Measurements from ENCODE around the gene TANGO2.

Gene TANGO2, protein sequence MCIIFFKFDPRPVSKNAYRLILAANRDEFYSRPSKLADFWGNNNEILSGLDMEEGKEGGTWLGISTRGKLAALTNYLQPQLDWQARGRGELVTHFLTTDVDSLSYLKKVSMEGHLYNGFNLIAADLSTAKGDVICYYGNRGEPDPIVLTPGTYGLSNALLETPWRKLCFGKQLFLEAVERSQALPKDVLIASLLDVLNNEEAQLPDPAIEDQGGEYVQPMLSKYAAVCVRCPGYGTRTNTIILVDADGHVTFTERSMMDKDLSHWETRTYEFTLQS

DNA sequence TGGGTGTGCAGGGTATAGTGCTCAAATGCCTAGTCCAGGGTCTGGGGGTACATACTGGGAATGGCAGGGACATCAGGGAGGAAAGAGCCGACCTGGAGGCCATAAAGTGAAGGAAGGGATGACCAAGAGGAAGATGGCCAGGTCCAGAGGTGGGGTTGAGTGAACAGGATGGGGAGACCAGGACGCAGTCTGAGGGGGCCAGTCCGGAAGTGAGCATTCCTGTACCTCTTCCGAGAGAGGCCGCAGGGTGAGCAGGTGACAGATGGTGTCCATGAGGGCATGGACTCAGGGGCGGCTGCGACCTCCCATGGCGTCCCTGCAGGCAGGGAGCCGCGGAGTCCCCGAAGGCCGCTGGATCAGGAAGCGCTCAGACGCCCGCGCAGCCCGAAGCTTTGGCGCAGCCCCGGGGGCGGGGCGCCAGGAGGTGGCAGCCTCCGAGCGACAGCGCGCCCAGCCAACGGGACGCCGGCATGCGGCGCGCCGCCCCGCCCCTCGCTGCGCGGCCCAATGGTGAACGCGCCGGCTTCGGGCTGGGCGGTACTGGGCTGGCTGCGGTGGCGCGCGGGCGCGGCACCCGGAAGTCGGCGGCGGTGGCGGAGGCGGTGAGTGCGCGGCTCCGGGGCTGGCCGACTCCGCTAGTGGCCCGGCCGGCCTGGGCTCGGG is at the start of gene TANGO2:
Gene TANGO2, plus strand, starts transcription at position 578 of the 663 bp plus-strand sequence. CDS start 15,689 bp downstream, outside the sequence.
- TF ChIP-seq CTCF (IDR thresholded peaks at IDR 0.05; ENCODE audit: borderline replicate concordance, control extremely low read depth, extremely low read depth, insufficient read depth, missing control alignments) = no peak
- in situ Hi-C loops (cut with MboI; ENCODE audit: low sequenced_read_pairs, unreplicated experiment) = no loop called here
- DNase-seq (ENCODE audit: low spot score) = peak; percentile 99

DNA sequence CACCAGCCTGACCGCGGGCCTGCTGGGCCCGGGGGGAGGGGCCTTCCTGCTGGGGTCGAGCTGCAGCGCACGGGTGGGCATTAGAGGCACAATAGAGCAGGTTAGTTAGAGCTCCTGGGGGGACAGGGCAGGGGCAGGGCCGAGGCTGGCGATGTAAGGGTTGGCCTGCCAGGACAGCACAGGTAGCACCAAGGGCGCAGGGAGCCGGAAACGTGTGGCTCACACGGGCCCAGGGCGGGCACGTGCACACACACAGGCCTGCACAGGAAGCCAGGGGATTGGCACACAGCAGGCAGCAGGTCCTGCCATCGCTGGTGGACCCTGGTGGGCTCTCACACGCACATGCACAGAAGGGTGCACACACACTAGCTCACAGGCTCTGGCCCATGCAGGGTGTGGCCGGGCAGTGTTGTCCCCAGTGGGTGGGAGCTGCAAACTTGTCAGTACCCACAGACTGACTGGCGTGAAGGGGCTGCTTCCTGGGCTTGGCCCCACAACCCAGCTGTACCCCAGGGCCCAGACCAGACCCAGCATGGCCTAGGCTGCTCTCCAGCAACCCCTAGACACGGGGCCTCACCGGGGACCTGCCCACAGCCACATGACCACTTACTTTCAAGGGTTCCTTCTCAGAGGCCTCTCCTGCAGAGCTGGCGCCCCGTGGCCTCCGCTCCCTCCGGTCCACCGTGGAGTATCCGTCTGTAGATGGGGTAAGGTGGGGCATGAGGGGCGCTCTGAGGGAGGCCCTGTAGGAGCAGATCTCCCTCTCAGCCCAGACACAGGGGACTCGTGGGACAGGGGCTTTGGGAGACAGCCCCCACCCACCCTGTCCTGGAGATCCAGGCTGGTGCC is 49.4 kb upstream of the TANGO2 start:
- DNase-seq (ENCODE audit: low spot score) = no peak
- in situ Hi-C loops (cut with MboI; ENCODE audit: low sequenced_read_pairs, unreplicated experiment) = loop anchor here (10.0 kb wide), 1 partner anchor 153 kb away; no protein-coding TSS in a partner anchor
- no peak for TF ChIP-seq CTCF (IDR thresholded peaks at IDR 0.05; ENCODE audit: borderline replicate concordance, control extremely low read depth, extremely low read depth, insufficient read depth, missing control alignments)

- TF ChIP-seq CTCF (IDR thresholded peaks at IDR 0.05; ENCODE audit: borderline replicate concordance, control extremely low read depth, extremely low read depth, insufficient read depth, missing control alignments) = no peak
- DNase-seq (ENCODE audit: low spot score) = no peak
- in situ Hi-C loops (cut with MboI; ENCODE audit: low sequenced_read_pairs, unreplicated experiment) = loop anchor here (10.0 kb wide), 1 partner anchor 153 kb away; no protein-coding TSS in a partner anchor
Observed at GRCh38 chr22:19972251-19972650, 48.7 kb upstream of the TANGO2 start.

DNA sequence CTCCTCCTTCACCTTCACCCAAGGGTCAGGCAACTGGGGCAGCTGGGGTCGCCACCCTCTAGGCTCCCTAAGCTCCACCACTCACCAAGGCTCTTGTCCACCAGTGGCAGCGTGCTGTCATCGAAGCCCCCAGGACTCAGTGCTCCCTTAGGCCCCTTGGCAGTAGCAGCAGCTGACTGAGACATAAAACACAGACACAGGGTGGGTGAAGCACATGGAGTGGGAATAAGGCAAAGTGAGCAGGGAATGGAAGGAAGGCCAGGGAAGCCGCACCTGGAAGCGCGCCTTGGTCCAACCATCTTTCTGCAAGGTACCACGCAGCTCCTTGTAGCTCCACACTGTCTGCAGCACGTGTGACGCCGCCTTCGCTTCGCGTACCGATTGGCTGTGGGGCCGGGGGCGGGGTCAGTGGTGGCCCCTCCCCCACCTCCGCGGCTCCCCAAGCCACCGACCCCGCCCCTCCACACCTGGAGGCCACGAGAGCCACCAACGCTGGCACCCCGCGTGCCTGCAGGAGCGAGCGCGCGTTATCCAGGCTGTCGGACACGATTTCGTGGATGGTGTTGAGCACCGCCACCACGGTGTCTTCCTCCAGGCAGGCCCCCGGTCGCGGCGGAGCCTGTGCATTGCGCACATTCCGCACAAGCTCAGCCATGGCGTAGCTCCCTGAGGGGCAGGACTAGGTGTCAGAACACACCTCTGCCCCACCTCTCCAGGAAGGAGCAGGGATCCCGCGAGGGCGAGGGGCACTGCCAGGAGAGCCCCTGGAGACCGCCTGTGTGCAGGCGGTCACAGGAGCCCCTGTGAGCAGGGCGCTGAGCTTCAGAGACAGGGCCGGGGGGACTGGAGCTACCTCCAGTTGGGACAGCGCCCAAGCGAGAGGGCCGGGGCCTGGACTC is 48.0 kb upstream of the TANGO2 start:
- no peak for DNase-seq (ENCODE audit: low spot score)
- in situ Hi-C loops (cut with MboI; ENCODE audit: low sequenced_read_pairs, unreplicated experiment) = loop anchor here (10.0 kb wide), 1 partner anchor 152 kb away; no protein-coding TSS in a partner anchor
- TF ChIP-seq CTCF (IDR thresholded peaks at IDR 0.05; ENCODE audit: borderline replicate concordance, control extremely low read depth, extremely low read depth, insufficient read depth, missing control alignments) = no peak

DNA sequence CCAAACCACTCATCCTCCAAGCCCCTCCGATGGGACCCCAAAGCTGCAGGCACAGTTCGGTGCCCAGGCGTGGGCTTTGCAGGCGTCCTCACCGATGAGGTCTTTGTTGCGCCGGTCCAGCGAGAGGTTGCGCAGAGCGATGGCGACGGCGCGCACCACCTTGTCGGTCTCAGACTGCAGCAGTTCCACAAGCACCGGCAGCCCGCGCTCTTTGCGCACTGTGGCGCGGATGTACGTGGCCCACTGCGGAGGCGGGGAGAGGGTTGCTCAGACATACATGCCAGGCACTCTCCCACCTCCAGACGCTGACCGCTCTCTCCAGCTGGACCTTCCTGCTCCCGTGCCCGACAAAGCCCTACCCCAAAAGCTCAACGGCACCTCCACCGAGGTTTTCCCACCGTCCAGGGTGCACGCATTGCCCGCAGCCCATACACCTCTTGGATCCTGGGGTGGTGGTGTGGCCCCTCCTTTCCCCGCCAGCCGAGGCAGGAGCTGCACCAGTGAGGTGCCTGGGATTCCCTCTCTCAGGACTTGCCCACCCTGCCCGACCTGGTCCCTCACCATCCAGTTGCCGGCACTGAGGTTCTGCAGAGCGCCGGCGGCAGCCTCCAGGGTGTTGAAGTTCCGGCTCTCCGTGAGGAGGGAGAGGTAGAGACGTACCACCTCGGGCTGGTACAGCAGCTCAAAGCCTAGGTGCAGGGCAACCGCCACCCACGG is 47.2 kb upstream of the TANGO2 start:
- DNase-seq (ENCODE audit: low spot score) = no peak
- TF ChIP-seq CTCF (IDR thresholded peaks at IDR 0.05; ENCODE audit: borderline replicate concordance, control extremely low read depth, extremely low read depth, insufficient read depth, missing control alignments) = no peak
- in situ Hi-C loops (cut with MboI; ENCODE audit: low sequenced_read_pairs, unreplicated experiment) = loop anchor here (10.0 kb wide), 1 partner anchor 151 kb away; no protein-coding TSS in a partner anchor
